HG03378 (cell line): ENCODE results near the gene CD81.

Experiments
- ATAC-seq: cut with Tn5 transposase; IDR thresholded peaks from one replicate; pipeline ENCODE4 v1.9.1; 2021; ENCODE audit warnings: mild to moderate bottlenecking, moderate library complexity; ENCODE audit not compliant: unreplicated experiment

Gene CD81

GRCh38 chr11:2388431-2389376 is 11.6 kb downstream of the CD81 start:
- no peak for ATAC-seq

- ATAC-seq: no peak
These were observed 12.4 kb downstream of the CD81 start for GRCh38 chr11:2389377-2390026.

- no peak for ATAC-seq
These were observed 13.1 kb downstream of the CD81 start for GRCh38 chr11:2390091-2390724.

GRCh38 chr11:2390725-2391151 is 13.6 kb downstream of the CD81 start:
- ATAC-seq: no peak

GRCh38 chr11:2391181-2391975 is 14.3 kb downstream of the CD81 start:
- no peak for ATAC-seq

DNA sequence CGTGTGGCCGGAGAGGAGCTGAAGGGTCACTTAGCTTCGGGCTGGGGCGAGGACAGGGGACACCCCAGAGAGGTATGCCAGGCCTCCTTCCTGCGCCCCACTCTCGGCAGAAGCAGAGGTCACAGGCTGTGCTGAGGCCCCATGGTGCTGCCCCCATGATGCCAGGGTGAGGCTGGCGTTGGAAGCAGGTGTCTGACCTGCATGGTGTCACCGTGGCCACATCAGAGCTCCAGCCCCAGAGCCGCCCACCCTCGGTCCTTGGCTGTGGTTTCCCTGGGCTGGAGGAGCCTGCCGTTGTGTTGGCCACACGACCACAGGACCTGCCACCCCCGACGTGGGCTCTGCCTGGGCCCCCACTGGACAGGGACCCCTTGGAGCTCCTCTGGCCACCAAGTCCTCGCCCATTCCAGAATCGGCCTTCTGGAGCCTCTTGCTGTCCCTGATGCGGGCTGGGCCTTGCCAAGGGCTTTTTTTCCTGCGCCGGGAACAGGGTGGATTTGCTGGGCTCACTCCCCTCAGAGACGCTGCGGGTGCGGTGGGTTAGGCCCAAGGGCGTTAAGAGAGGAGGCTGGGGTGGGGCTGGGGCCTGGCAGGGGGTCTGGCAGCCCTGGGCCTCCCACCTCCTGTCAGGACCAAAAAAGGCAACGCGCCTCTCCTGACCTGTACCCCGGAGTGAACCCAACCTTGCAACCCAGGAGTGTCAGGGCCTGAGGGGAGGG is 15.3 kb downstream of the CD81 start:
- no peak for ATAC-seq

- ATAC-seq: no peak
These were observed 16.2 kb downstream of the CD81 start for GRCh38 chr11:2393111-2393868.

- no peak for ATAC-seq
These were observed 17.1 kb downstream of the CD81 start for GRCh38 chr11:2393941-2394817.

- ATAC-seq: no peak
These were observed 17.7 kb downstream of the CD81 start for GRCh38 chr11:2394818-2395105.

- no peak for ATAC-seq
These were observed 18.2 kb downstream of the CD81 start for GRCh38 chr11:2395211-2395730.

- no peak for ATAC-seq
These were observed 18.7 kb downstream of the CD81 start for GRCh38 chr11:2395856-2396255.

- no peak for ATAC-seq
These were observed 19.4 kb downstream of the CD81 start for GRCh38 chr11:2396471-2396870.

- no peak for ATAC-seq
These were observed 19.9 kb downstream of the CD81 start for GRCh38 chr11:2397005-2397404.

DNA sequence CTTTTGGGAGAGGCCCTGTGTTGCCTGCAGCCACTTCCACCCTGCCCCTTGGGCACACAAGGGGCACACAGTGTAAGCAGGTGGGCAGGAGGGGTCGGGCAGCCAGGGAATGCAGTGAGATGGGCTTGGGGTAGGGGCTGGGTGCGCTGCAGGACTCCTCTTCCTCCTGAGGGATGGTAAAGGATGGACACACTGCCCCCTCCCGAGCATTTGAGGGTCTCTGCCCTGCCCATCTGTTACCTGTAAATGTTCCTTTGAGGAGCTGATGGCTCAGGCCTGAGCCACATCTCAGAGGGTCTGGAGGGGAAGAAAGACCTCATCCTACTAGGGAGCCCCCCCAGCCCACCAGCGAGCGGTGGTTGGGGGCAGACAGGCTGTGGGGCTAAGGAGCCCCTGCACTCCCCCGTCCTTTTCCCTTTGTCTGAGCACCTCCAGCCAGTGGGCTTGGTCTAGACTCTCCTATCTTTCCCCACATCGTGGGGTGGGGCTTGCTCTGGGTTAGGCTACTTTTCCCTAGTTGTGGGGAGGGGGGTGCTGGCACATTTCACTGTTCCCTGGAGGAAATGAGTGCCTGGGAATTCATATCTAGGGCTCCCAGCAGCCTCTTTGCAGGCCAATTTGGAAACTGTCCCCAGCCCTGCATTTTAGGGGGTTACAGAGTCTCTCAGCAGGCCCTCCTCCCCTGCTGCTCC is 21.7 kb downstream of the CD81 start:
- no peak for ATAC-seq

DNA sequence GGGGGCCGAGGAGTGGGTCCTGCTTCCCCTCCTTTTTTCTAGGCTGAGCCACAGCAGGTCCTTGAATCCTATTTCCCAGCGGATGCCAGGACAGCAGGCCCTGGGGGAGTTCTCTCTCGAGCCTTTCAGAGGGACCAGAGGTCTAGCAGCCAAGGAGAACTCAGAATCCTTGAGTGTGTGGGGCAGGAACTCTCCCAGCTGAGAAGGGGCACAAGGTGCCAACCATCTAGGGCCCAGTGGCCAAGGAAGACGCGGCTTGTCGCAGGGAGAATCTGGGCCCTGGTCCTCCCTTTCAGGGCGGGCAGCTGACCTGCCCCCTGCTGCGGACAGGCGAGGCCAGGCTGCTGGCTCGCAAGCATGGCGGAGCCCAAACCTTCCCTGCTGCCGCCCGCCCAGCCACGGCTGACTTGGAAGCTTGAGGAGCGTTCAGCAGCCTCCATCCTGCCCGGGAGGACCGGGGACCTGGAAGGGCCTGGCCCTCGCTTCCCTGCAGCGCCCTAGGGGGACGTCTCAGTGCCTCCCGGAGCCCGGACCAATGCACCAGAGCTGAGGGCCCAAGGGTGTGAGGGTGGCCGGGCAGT is 22.5 kb downstream of the CD81 start:
- ATAC-seq: peak; percentile 4

GRCh38 chr11:2400069-2400761 is 23.1 kb downstream of the CD81 start, which contains the start of gene TSSC4:
Gene TSSC4 (plus strand): TSS chr11:2400750. CDS start chr11:2402634, 1,884 bp downstream.
- ATAC-seq: peak; percentile 77
